WI38 (cell line): ENCODE measurements around the gene USP30.

Experiments used
- H3K4me3 ChIP-seq: 2 replicates; pipeline ENCODE4 v1.5.1; 2011; ENCODE audit warnings: low read depth, mild to moderate bottlenecking, control low read depth, low read length
- CTCF ChIP-seq: IDR thresholded peaks from 2 replicates; pipeline ENCODE4 v1.5.1; 2012; ENCODE audit warnings: low read depth, mild to moderate bottlenecking, control low read depth, low read length

Gene USP30

GRCh38 chr12:109089683-109090082 is 37.3 kb downstream of the USP30 start:
- H3K4me3 ChIP-seq, result no peak overlapping the region
- no peak for TF ChIP-seq CTCF

GRCh38 chr12:109092497-109093021 is 40.2 kb downstream of the USP30 start:
- peak overlapping the region; percentile 62 for H3K4me3 ChIP-seq

GRCh38 chr12:109093022-109093918 is 40.9 kb downstream of the USP30 start, which contains the start of gene ALKBH2:
Gene ALKBH2, minus strand, starts transcription at chr12:109093472. Its CDS starts 686 bp downstream, at chr12:109092786.
- TF ChIP-seq CTCF, result peak; percentile 91
- peak within 1 kb of the TSS; percentile 62 for H3K4me3 ChIP-seq

More at GRCh38 chr12:109092497-109093021, 40.2 kb downstream of the USP30 start:
- TF ChIP-seq CTCF, result no peak

GRCh38 chr12:109097140-109097434 is 44.7 kb downstream of the USP30 start:
- H3K4me3 ChIP-seq, result peak overlapping the region; percentile 63
- no peak for TF ChIP-seq CTCF

GRCh38 chr12:109097435-109098182 is 45.2 kb downstream of the USP30 start, which contains the start of gene UNG:
Gene UNG, plus strand, starts transcription at chr12:109097597. Its CDS starts 83 bp downstream, at chr12:109097680.
- H3K4me3 ChIP-seq, result peak within 1 kb of the TSS; percentile 63
- no peak for TF ChIP-seq CTCF

GRCh38 chr12:109098183-109098604 is 45.8 kb downstream of the USP30 start:
- no peak for TF ChIP-seq CTCF

More at GRCh38 chr12:109098183-109098604, 45.8 kb downstream of the USP30 start:
- H3K4me3 ChIP-seq, result peak overlapping the region; percentile 63
